Effector CD4-positive, alpha-beta T cell (primary cell): ENCODE data around the gene SWSAP1.

Source experiments
- DNase-seq: peaks from one replicate; pipeline ENCODE4 v3.0.0-alpha.2; 2020

Gene SWSAP1

GRCh38 chr19:11355160-11356073 lies 19.0 kb upstream of the SWSAP1 start, which contains the start of gene PLPPR2:
Gene PLPPR2 (plus strand): TSS chr19:11355432. CDS start chr19:11357674, 2,242 bp downstream.
- DNase-seq: peak; percentile 76

GRCh38 chr19:11356074-11356397 lies 18.4 kb upstream of the SWSAP1 start:
- no peak for DNase-seq

- no peak for DNase-seq
Measured at GRCh38 chr19:11356676-11357550, 17.6 kb upstream of the SWSAP1 start.

DNA sequence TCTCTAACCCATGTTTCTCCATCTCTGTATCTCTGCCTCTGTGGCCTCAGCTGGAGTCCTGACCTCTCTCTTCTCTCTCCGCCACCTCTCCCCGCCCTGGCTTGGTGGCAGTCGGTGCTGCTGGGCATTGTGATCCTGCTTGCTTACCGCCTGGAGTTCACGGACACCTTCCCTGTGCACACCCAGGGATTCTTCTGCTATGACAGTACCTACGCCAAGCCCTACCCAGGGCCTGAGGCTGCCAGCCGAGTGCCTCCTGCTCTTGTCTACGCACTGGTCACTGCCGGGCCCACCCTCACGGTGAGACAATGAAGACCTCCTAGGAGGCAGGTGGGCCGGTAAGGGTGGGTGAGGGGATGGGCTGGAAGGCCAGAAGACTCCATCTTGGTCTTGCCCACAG lies 15.0 kb upstream of the SWSAP1 start:
- DNase-seq: no peak

GRCh38 chr19:11361037-11361770 lies 13.3 kb upstream of the SWSAP1 start:
- DNase-seq: no peak

DNA sequence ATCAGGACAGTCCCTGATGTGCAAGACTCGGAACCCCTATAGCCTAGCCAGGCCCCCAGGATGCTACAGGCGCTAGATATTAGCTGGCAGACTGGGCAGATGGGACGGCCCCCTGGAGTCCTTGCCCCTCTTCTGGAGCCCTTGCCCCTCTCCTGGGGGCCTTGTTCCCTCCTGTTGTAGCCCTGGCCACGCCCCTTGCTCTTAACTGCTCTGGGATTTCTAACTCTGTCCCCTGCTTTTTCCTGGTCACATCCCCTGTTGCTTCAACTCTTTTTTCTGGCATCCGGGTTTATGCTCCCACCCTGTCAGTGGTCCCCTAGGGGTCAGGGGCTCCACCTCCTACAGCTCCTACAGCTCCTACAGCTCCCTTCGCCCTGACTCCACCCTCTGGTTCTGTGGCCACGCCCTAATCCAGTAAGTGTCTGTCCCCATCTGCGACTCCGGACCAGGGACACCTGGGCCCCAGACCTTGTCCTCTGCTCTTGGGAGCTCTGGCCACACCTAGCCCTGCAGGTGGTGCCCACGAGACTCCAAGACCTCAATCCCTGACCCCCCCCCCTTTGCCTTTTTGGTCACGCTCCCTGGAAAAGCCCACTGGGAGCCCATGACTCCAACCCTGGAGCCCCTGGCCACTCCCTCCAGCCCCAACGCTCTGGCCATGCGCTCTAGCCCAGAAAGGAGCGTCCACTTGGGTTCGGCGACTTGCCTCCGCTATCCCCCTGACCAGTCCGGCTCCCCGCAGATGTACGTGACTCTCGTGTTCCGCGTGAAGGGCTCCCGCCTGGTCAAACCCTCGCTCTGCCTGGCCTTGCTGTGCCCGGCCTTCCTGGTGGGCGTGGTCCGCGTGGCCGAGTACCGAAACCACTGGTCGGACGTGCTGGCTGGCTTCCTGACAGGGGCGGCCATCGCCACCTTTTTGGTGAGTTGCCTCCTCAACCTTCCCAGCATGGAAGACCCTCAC lies 12.4 kb upstream of the SWSAP1 start:
- DNase-seq: no peak

- no peak for DNase-seq
Measured at GRCh38 chr19:11363881-11364280, 10.6 kb upstream of the SWSAP1 start.

GRCh38 chr19:11364296-11364904 lies 10.1 kb upstream of the SWSAP1 start:
- no peak for DNase-seq

DNA sequence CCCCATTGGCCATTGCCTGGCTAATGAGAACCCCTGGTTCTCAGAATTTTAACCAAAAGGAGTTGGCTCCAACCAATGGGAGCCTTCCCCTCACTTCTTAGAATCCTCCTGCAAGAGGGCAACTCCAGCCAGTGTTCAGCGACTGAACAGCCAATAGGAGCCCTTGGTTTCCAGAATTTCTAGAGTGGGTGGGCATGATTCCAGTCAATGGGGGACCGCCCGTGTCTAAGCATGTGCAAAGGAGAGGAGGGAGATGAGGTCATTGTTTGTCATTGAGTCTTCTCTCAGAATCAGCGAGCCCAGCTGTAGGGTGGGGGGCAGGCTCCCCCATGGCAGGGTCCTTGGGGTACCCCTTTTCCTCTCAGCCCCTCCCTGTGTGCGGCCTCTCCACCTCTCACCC lies 9.5 kb upstream of the SWSAP1 start:
- no peak for DNase-seq

- DNase-seq: no peak
Measured at GRCh38 chr19:11365557-11366117, 8.8 kb upstream of the SWSAP1 start.

DNA sequence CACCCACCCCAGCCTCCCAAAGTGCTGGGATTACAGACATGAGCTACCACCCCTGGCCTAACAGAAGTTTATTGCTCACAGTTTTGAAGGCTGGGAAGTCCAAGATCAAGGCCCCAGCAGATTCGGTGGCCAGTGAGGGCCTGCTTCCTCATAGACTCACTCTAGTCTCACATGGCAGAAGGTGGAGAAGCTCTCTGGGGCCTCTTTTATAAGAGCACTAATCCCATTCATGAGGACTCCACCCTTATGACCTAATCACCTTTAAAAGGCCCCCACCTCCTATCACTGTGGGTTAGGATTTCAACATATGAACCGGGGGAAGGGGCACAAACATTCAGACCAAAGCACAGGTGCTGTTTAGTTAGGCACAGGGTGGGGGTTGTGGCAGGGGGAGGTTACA lies 6.9 kb upstream of the SWSAP1 start:
- no peak for DNase-seq

GRCh38 chr19:11370744-11371143 lies 3.7 kb upstream of the SWSAP1 start:
- DNase-seq: no peak

- no peak for DNase-seq
Measured at GRCh38 chr19:11373166-11373884, 1.1 kb upstream of the SWSAP1 start.

- no peak for DNase-seq
Measured at GRCh38 chr19:11373885-11374432, 507 bp upstream of the SWSAP1 start.

- DNase-seq: peak; percentile 65
Measured at GRCh38 chr19:11375143-11375948, 880 bp downstream of the SWSAP1 start.

GRCh38 chr19:11377237-11377636 lies 2.8 kb downstream of the SWSAP1 start:
- no peak for DNase-seq

DNA sequence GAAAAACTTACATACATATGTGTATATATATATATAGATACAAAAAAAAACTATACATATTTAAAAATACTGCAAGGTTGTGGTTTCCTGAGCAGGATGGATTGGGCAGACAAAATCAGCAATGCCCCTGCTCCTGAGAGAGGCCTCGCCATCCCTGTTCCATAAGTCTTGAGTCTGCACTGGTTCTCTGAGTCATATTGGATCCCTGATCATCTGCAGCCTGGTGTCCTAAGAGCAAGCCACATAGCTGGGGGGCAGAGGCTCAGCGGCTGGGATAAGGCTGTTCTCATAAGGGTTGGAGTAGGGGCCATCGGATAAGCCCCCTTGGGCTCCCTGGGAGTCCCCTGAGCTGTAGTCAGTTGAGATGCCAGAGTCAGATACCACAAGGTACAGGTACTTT lies 3.3 kb downstream of the SWSAP1 start:
- DNase-seq: no peak

DNA sequence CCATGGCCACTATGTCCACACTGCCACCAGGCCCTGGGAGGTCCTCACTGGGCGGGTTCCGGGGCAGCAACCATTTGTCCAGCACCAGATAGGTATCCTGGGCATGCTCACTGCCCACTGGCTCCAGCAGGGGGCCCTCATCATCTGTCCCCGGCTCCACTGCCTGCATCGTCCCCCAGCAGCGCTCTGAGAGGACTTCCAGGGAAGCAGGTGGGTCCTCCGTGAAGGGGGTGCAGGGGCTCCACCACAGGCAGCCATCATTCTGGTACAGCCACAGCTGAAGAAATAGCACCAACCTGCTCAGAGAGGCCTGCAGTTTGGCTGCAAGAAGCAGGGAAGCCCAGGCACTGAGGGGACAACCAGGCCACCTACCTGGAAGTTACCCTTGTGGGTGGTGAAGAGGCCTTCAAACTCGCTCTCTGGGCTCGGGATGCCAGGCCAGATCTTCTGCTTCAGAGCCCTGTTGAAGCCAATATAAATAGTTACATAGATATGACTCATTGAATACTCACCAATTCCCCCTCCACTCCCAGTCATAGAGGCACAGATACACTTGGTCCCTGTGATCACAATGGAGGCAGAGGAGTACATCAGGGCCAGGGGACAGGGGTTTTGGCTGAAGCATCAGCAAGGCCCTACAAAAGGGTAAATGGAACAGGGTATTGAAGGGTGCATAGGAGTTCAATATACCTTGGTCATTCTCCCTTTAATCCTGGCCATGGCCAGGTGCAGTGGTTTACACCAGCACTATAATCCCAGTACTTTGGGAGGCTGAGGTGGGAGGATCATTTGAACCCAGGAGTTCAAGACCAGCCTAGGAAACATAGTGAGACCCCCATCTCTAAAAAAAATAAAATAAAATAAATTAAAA lies 4.1 kb downstream of the SWSAP1 start:
- no peak for DNase-seq
